Endodermal cell (in vitro differentiated cells): ENCODE results near the gene PTPN11. TPM values are rescaled to one million over a fixed set of nuclear protein-coding genes. Genes with fewer than 3 reads are reported as not detected.
A peak's percentile ranks its signal among the peaks of the same experiment; 100 is the strongest.

Experiments
- DNase-seq: peaks from one replicate; pipeline ENCODE4 v3.0.0-alpha.2; 2017
- H3K27ac ChIP-seq: 2 replicates; pipeline ENCODE4 v1.5.1; 2013; ENCODE audit warnings: mild to moderate bottlenecking, low read depth, low read length, moderate library complexity
- H3K27me3 ChIP-seq: 2 replicates; pipeline ENCODE4 v1.6.1; 2013; ENCODE audit warnings: mild to moderate bottlenecking, low read length, moderate library complexity; ENCODE audit not compliant: insufficient read depth, control insufficient read depth, poor library complexity, severe bottlenecking
- H3K36me3 ChIP-seq: 2 replicates; pipeline ENCODE4 v1.7.0; 2013; ENCODE audit warnings: mild to moderate bottlenecking, low read length, moderate library complexity; ENCODE audit not compliant: control insufficient read depth, insufficient read depth
- H3K4me1 ChIP-seq: one replicate; pipeline ENCODE4 v1.7.0; 2013; ENCODE audit warnings: low read length; ENCODE audit not compliant: control insufficient read depth, insufficient read depth
- H3K4me3 ChIP-seq: 2 replicates; pipeline ENCODE4 v1.5.1; 2013; ENCODE audit warnings: mild to moderate bottlenecking, low read length, moderate library complexity
- H3K9ac ChIP-seq: 2 replicates; pipeline ENCODE4 v1.6.1; 2013; ENCODE audit warnings: mild to moderate bottlenecking, low read length, moderate library complexity; ENCODE audit not compliant: poor library complexity, severe bottlenecking; ENCODE audit errors: extremely low read depth
- H3K9me3 ChIP-seq: 2 replicates; pipeline ENCODE4 v1.6.1; 2013; ENCODE audit warnings: mild to moderate bottlenecking, low read length, moderate library complexity; ENCODE audit not compliant: control insufficient read depth
- H3K27ac Mint-ChIP-seq: 2 replicates; pipeline ENCODE4 v1.8.0; 2020; ENCODE audit warnings: mixed read lengths
- H3K27me3 Mint-ChIP-seq: 2 replicates; pipeline ENCODE4 v1.8.0; 2021; ENCODE audit warnings: mild to moderate bottlenecking, mixed read lengths; ENCODE audit not compliant: insufficient read depth
- H3K36me3 Mint-ChIP-seq: 2 replicates; pipeline ENCODE4 v1.8.0; 2020; ENCODE audit warnings: low read depth, mixed read lengths
- H3K4me1 Mint-ChIP-seq: 2 replicates; pipeline ENCODE4 v1.8.0; 2020; ENCODE audit warnings: mixed read lengths
- H3K4me3 Mint-ChIP-seq: 2 replicates; pipeline ENCODE4 v1.8.0; 2020; ENCODE audit warnings: mild to moderate bottlenecking, moderate library complexity, mixed read lengths
- H3K9me3 Mint-ChIP-seq: 2 replicates; pipeline ENCODE4 v1.8.0; 2020; ENCODE audit warnings: mild to moderate bottlenecking, mixed read lengths
- WGBS, 2 experiments: methylation state at CpG; one replicate each; pipeline versions ENCODE4 v1.1.5 to v1.1.7; 2013; ENCODE audit warnings: missing lambda C conversion rate in 2 of 2, mixed read lengths in 1 of 2; ENCODE audit not compliant: insufficient coverage in 1 of 2, insufficient read length in 1 of 2; 5-methylcytosine and 5-hydroxymethylcytosine counted together
- long read RNA-seq, 4 experiments: library from polyadenylated mRNA in 2 of 4; library from RNA in 1 of 4; library from capped mRNA in 1 of 4; stranded (forward) in 3 of 4; unstranded in 1 of 4; transcript quantifications; one replicate each; pipeline ENCODE4 v2.0.0, GENCODE V29; 2020 to 2021; ENCODE audit warnings: inconsistent platforms in 1 of 4
- polyA plus RNA-seq, 2 experiments: library from polyadenylated mRNA; stranded (reverse); fragments of 50-300 nt; gene quantifications; one replicate each; pipeline ENCODE4 v1.2.3, GENCODE V29; 2013
- total RNA-seq, 2 donors: library from RNA; stranded (reverse); fragmentation: NEBNext Ultra II Directional in 1 of 2; extraction: Animal tissue kit (Norgen Biotek cat#: 25700) in 1 of 2; gene quantifications; 2 replicates in 1 of 2; 3 replicates in 1 of 2; pipeline ENCODE4 v1.2.1, GENCODE V29; 2021
- TF ChIP-seq, protein P1 (sequence below): fragments of 200-600 bp; sonication (generic); conservative IDR thresholded peaks from 2 replicates; pipeline ENCODE4 v1.5.0; 2021; ENCODE audit warnings: antibody characterized with exemption, mild to moderate bottlenecking

PTPN11 gene
- total RNA-seq = 100 to 1,000 TPM in 1 of 2 donors, 10 to 100 TPM in 1; 98.2 to 106 TPM
- polyA plus RNA-seq (2013, experiment 1 of 2) = 55.1 TPM
- 50.9 TPM for polyA plus RNA-seq (2013, experiment 2 of 2)
- long read RNA-seq, experiment 1, full-length matches to known transcripts = 2 of 33 reads
- long read RNA-seq, experiment 1, partial matches to known transcripts = 28 of 33 reads
- long read RNA-seq, experiment 1, other reads (novel, unspliced or antisense) = 3 of 33 reads
- long read RNA-seq, experiment 2, full-length matches to known transcripts = 130 of 201 reads
- long read RNA-seq, experiment 2, partial matches to known transcripts = 39 of 201 reads
- long read RNA-seq, experiment 2, other reads (novel, unspliced or antisense) = 32 of 201 reads
- long read RNA-seq, experiment 3, full-length matches to known transcripts = 35 of 91 reads
- long read RNA-seq, experiment 3, partial matches to known transcripts = 41 of 91 reads
- long read RNA-seq, experiment 3, other reads (novel, unspliced or antisense) = 15 of 91 reads
- long read RNA-seq, experiment 4, partial matches to known transcripts = 1 of 5 reads
- long read RNA-seq, experiment 4, other reads (novel, unspliced or antisense) = 4 of 5 reads

- H3K27ac ChIP-seq = peak within 1 kb of the TSS; percentile 92
- H3K4me1 ChIP-seq = peaks cover 6% of the 10 kb centered on the region
- H3K9me3 ChIP-seq = no peaks in the 10 kb centered on the region
- peak within 1 kb of the TSS; percentile 94 for H3K4me3 ChIP-seq
- Mint-ChIP-seq H3K27me3 (peaks cover 3% of the 10 kb centered on the region), H3K4me1 (peaks cover 16% of the 10 kb centered on the region), H3K4me3 (peak within 1 kb of the TSS; percentile 94), H3K36me3 (no peaks in the 10 kb centered on the region), H3K9me3 (no peaks in the 10 kb centered on the region), H3K27ac (peak within 1 kb of the TSS; percentile 99)
- H3K27me3 ChIP-seq = no peaks in the 10 kb centered on the region
- TF ChIP-seq, protein P1, sequence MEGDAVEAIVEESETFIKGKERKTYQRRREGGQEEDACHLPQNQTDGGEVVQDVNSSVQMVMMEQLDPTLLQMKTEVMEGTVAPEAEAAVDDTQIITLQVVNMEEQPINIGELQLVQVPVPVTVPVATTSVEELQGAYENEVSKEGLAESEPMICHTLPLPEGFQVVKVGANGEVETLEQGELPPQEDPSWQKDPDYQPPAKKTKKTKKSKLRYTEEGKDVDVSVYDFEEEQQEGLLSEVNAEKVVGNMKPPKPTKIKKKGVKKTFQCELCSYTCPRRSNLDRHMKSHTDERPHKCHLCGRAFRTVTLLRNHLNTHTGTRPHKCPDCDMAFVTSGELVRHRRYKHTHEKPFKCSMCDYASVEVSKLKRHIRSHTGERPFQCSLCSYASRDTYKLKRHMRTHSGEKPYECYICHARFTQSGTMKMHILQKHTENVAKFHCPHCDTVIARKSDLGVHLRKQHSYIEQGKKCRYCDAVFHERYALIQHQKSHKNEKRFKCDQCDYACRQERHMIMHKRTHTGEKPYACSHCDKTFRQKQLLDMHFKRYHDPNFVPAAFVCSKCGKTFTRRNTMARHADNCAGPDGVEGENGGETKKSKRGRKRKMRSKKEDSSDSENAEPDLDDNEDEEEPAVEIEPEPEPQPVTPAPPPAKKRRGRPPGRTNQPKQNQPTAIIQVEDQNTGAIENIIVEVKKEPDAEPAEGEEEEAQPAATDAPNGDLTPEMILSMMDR = peak; percentile 93
- DNase-seq = peak; percentile 99
- WGBS, 2 experiments = 0% methylated on average over 30 to 89 of the region's 89 CpGs
- H3K9ac ChIP-seq = peak within 1 kb of the TSS; percentile 97
- H3K36me3 ChIP-seq = no peaks in the 10 kb centered on the region
These were observed at the start of gene PTPN11 for GRCh38 chr12:112418608-112419296. Gene PTPN11 (plus strand): TSS chr12:112418947. CDS start chr12:112419112, 165 bp downstream.

GRCh38 chr12:112370199-112370598, 48.5 kb upstream of the PTPN11 start:
- no peaks in the 10 kb centered on the region for H3K9me3 Mint-ChIP-seq
- Histone ChIP-seq H3K9ac (no peak overlapping the region), H3K9me3 (peaks cover 3% of the 10 kb centered on the region), H3K4me3 (no peak overlapping the region), H3K4me1 (no peaks in the 10 kb centered on the region), H3K27ac (no peak overlapping the region), H3K27me3 (no peaks in the 10 kb centered on the region), H3K36me3 (peaks cover 3% of the 10 kb centered on the region)
- 40 to 85% methylated on average over 1 of the region's 1 CpG for WGBS, 2 experiments
- peak overlapping the region; percentile 38 for H3K27ac Mint-ChIP-seq
- no peaks in the 10 kb centered on the region for H3K27me3 Mint-ChIP-seq
- no peak overlapping the region for H3K4me3 Mint-ChIP-seq
- peaks cover 4% of the 10 kb centered on the region for H3K36me3 Mint-ChIP-seq
- no peak for DNase-seq
- peaks cover 9% of the 10 kb centered on the region for H3K4me1 Mint-ChIP-seq
- TF ChIP-seq, protein P1 = no peak

DNA sequence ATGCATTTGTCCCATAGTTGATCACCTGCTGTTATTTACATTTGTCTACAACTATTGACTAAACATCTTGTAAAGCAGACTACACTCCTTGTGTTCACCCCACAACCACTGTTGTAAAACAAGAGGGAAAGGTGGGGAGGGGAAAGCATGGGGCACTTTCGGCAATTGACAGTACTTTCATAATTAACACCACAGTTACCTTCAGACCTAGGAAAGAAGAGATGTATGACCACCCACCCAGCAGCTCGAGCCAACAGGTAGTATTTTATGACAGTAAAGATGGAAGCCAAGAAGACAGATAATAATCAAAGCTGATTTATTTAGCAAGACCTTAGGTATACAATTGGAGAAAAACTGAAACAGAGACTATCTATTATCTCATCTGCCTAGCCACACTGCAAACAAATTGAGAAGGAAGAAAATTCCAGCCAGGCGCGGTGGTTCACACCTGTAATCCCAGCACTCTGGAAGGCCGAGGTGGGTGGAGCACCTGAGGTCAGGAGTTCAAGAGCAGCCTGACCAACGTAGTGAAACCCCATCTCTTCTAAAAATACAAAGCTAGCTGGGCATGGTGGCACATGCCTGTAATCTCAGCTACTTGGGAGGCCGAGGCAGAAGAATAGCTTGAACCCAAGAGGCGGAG, 47.8 kb upstream of the PTPN11 start:
- Histone ChIP-seq H3K4me3 (no peak overlapping the region), H3K27ac (no peak overlapping the region), H3K4me1 (no peaks in the 10 kb centered on the region), H3K36me3 (peaks cover 6% of the 10 kb centered on the region), H3K27me3 (no peaks in the 10 kb centered on the region), H3K9ac (no peak overlapping the region), H3K9me3 (peaks cover 4% of the 10 kb centered on the region)
- peaks cover 9% of the 10 kb centered on the region for H3K4me1 Mint-ChIP-seq
- DNase-seq = peak; percentile 62
- peaks cover 6% of the 10 kb centered on the region for H3K36me3 Mint-ChIP-seq
- no peak overlapping the region for H3K27ac Mint-ChIP-seq
- no peaks in the 10 kb centered on the region for H3K9me3 Mint-ChIP-seq
- H3K4me3 Mint-ChIP-seq = no peak overlapping the region
- no peaks in the 10 kb centered on the region for H3K27me3 Mint-ChIP-seq
- TF ChIP-seq, protein P1 = no peak
- 72 to 87% methylated on average over 6 to 7 of the region's 8 CpGs for WGBS, 2 experiments
